ENCODE measurements around the gene CNTN4. TPM values are rescaled to one million over a fixed set of nuclear protein-coding genes. Genes with fewer than 3 reads are reported as not detected.

The CNTN4 gene
- total RNA-seq, 6 donors from 2014 or later = 1.0 to 13.5 (median 6.3) TPM

DNA sequence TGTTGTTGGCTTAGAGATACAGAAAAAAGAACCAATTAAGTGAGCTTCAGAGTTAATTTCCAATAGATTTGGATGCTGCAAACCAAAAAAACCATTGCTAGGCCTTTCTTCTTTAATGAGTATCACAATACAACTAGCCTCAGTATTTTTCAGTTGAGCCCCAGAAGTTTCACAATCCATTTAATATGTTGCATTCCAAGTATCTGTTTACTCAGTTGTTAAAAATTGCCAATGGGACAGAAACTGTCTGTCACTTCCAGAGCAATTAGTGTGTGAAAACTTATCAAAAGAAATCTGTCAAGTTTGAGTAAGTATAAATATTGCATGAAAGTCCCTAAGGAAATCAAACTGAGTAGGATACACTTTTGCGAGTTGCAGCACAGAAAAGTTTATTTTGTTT, 763.7 kb downstream of the CNTN4 start:
- WGBS, 2 donors = 42 to 58% methylated on average over 1 of the region's 1 CpG
- Histone ChIP-seq H3K9me3 (no peaks in the 10 kb centered on the region), H3K4me1 (no peaks in the 10 kb centered on the region), H3K4me3 (no peak overlapping the region), H3K27ac (no peak overlapping the region), H3K27me3 (no peaks in the 10 kb centered on the region), H3K36me3 (no peaks in the 10 kb centered on the region)
- DNase-seq (no peak), ATAC-seq (ENCODE audit: low FRiP score in 2 of 2) (no peak)
- TF ChIP-seq POLR2A (IDR thresholded peaks at IDR 0.05) (no peak), EP300 (IDR thresholded peaks at IDR 0.05) (no peak)

DNA sequence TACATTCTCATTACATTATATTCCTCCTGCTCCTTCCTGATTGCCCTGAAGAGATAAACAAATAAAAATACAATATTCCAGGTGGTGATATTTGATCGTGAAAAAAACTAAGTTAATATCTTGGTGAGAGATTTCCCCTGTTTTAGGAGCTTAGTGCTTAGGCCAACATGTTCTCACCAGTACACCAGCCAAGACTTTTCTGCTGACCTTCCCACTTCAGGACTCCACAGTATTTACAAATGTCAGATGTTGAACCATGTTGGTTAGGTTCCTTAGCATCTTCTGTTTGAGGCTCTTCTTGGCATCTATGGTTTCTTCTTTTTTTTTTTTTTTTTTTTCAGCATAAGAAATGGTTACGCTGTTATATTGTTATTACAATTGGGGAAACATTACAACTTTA, 764.5 kb downstream of the CNTN4 start:
- DNase-seq (no peak), ATAC-seq (ENCODE audit: low FRiP score in 2 of 2) (no peak)
- no peak overlapping the region for H3K4me3 ChIP-seq
- H3K27me3 ChIP-seq = no peaks in the 10 kb centered on the region
- H3K9me3 ChIP-seq = no peaks in the 10 kb centered on the region
- H3K4me1 ChIP-seq = no peaks in the 10 kb centered on the region
- no peaks in the 10 kb centered on the region for H3K36me3 ChIP-seq
- no peak overlapping the region for H3K27ac ChIP-seq
- 48 to 74% methylated on average over 2 of the region's 2 CpGs for WGBS, 2 donors
- TF ChIP-seq EP300 (IDR thresholded peaks at IDR 0.05) (no peak), POLR2AphosphoS5 (IDR thresholded peaks at IDR 0.05) (no peak), POLR2A (IDR thresholded peaks at IDR 0.05) (no peak)
- TF ChIP-seq, protein P1, sequence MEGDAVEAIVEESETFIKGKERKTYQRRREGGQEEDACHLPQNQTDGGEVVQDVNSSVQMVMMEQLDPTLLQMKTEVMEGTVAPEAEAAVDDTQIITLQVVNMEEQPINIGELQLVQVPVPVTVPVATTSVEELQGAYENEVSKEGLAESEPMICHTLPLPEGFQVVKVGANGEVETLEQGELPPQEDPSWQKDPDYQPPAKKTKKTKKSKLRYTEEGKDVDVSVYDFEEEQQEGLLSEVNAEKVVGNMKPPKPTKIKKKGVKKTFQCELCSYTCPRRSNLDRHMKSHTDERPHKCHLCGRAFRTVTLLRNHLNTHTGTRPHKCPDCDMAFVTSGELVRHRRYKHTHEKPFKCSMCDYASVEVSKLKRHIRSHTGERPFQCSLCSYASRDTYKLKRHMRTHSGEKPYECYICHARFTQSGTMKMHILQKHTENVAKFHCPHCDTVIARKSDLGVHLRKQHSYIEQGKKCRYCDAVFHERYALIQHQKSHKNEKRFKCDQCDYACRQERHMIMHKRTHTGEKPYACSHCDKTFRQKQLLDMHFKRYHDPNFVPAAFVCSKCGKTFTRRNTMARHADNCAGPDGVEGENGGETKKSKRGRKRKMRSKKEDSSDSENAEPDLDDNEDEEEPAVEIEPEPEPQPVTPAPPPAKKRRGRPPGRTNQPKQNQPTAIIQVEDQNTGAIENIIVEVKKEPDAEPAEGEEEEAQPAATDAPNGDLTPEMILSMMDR (IDR thresholded peaks at IDR 0.05) = no peak

DNA sequence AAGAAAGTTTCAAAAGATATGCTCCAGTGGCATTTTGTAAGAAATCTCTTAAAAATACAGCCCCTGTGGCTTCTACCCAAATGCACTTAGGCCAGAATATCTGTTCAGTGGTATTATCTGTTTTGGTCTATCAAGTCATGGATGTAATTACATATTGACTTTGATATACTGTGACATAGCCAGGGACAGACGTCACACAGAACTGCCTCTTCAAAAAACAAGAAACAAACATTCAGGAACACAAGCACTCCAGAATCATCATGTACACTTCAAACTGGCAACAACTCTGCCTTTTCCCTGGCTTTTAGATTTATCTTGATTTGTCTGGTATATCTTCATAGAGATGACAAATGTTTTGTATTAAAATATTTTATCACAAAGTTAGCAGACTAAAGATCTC, 771.2 kb downstream of the CNTN4 start:
- TF ChIP-seq, protein P1 (IDR thresholded peaks at IDR 0.05) = no peak
- TF ChIP-seq POLR2AphosphoS5 (IDR thresholded peaks at IDR 0.05) (no peak), POLR2A (IDR thresholded peaks at IDR 0.05) (no peak), EP300 (IDR thresholded peaks at IDR 0.05) (no peak)
- ATAC-seq (ENCODE audit: low FRiP score in 2 of 2) = no peak
- Histone ChIP-seq H3K36me3 (no peaks in the 10 kb centered on the region), H3K9me3 (no peaks in the 10 kb centered on the region), H3K27me3 (no peaks in the 10 kb centered on the region), H3K27ac (no peak overlapping the region), H3K4me3 (no peak overlapping the region), H3K4me1 (no peaks in the 10 kb centered on the region)
- DNase-seq = no peak
- WGBS, 2 donors = 31 to 36% methylated on average over 1 of the region's 1 CpG

DNA sequence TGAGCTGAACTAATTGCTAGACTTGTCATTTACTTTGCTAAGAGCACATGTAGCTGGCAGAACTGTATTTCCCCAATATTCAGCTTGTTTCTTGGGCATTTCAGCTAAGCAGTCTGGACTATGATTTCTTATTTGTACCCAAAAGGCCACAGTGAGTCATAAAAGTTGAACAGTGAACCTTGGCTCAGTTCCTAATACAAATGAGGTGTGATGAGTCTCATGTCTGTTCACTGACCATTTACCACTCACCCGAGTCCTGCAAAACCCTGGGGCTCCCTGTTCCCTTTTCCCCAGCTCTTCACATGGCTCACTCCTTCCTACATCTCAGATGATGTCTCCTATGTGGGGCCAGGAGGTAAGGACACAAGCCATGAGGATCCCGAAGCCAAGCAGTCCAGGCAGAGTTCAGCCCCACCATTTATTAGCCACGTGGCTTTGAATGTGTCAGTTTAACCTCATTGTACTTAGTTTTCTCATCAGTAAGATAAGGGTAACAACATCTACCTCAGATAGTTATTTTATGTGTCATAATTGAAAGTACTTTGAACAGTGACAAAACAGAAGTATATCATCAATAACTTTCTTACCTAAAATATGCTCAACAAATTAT, 772.2 kb downstream of the CNTN4 start:
- WGBS, 2 donors = 48 to 50% methylated on average over 3 of the region's 3 CpGs
- no peak overlapping the region for H3K27ac ChIP-seq
- ATAC-seq (ENCODE audit: low FRiP score in 2 of 2) (peak in 1 of 2 donors; percentile 59), DNase-seq (no peak)
- no peaks in the 10 kb centered on the region for H3K27me3 ChIP-seq
- no peaks in the 10 kb centered on the region for H3K4me1 ChIP-seq
- TF ChIP-seq POLR2A (IDR thresholded peaks at IDR 0.05) (no peak), POLR2AphosphoS5 (IDR thresholded peaks at IDR 0.05) (no peak), EP300 (IDR thresholded peaks at IDR 0.05) (no peak)
- TF ChIP-seq, protein P1 (IDR thresholded peaks at IDR 0.05) = no peak
- H3K4me3 ChIP-seq = no peak overlapping the region
- no peaks in the 10 kb centered on the region for H3K9me3 ChIP-seq
- H3K36me3 ChIP-seq = no peaks in the 10 kb centered on the region

DNA sequence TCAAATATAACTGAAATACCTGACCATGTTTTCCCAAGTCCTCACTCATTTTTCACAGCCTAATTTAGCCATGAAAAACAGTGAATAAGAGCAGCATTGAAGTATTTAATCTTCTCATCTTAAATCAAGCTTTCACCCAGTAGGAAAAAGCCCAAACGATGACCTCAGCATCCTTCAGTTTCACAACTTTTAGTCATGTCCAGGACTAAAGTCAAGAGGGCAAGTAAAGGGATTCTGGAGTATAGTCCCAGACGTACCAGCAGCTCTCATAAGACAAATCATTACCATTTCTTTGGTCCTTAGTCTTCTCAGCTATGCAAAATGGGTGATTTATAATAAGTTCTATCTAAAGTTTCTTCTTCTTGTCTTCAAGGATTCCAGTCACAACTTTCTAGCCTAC, 774.2 kb downstream of the CNTN4 start:
- Histone ChIP-seq H3K4me1 (no peaks in the 10 kb centered on the region), H3K36me3 (no peaks in the 10 kb centered on the region), H3K9me3 (no peaks in the 10 kb centered on the region), H3K27ac (no peak overlapping the region), H3K27me3 (no peaks in the 10 kb centered on the region), H3K4me3 (no peak overlapping the region)
- WGBS, 2 donors = 32 to 44% methylated on average over 2 of the region's 2 CpGs
- DNase-seq (no peak), ATAC-seq (ENCODE audit: low FRiP score in 2 of 2) (peak in 1 of 2 donors; percentile 87)
- TF ChIP-seq EP300 (IDR thresholded peaks at IDR 0.05) = no peak
- TF ChIP-seq, protein P1 (IDR thresholded peaks at IDR 0.05) = no peak
- no peak for TF ChIP-seq POLR2AphosphoS5 (IDR thresholded peaks at IDR 0.05)
- no peak for TF ChIP-seq POLR2A (IDR thresholded peaks at IDR 0.05)

Measured in upper lobe of left lung (tissue), 6 donors.